Stimulated activated CD4-positive, alpha-beta T cell treated with anti-CD3 and anti-CD28 coated beads, Interleukin-15, amount 100 ng/mL, for 48 hours (primary cell): ENCODE results near the gene USF1.

Experiments used
- DNase-seq, 2 donors: peaks; one replicate each; pipeline ENCODE4 v3.0.0-alpha.2; 2020; ENCODE audit warnings: low read depth in 2 of 2

The USF1 gene

GRCh38 chr1:161045736-161046604, at the start of gene USF1:
TSS of gene USF1 (minus strand) at chr1:161045977. CDS start at chr1:161043275, 2,702 bp downstream.
- peak; percentile 80 to 89 for DNase-seq

- no peak for DNase-seq
Measured at GRCh38 chr1:161095230-161095629, 49.5 kb upstream of the USF1 start.

GRCh38 chr1:161094481-161094880, 48.7 kb upstream of the USF1 start:
- no peak for DNase-seq

GRCh38 chr1:161092621-161093028, 46.8 kb upstream of the USF1 start:
- peak; percentile 34 to 52 for DNase-seq

GRCh38 chr1:161091796-161092507, 46.2 kb upstream of the USF1 start:
- DNase-seq = no peak

GRCh38 chr1:161091093-161091492, 45.3 kb upstream of the USF1 start:
- no peak for DNase-seq

- no peak for DNase-seq
Measured at GRCh38 chr1:161090617-161091016, 44.8 kb upstream of the USF1 start.

GRCh38 chr1:161089938-161090337, 44.2 kb upstream of the USF1 start:
- DNase-seq = no peak

- no peak for DNase-seq
Measured at GRCh38 chr1:161089251-161089924, 43.6 kb upstream of the USF1 start, which contains the start of gene NECTIN4. TSS of gene NECTIN4 (minus strand) at chr1:161089558. CDS start at chr1:161089296, 262 bp downstream.

- DNase-seq = no peak
Measured at GRCh38 chr1:161088587-161089110, 42.9 kb upstream of the USF1 start.

GRCh38 chr1:161086457-161086856, 40.7 kb upstream of the USF1 start:
- DNase-seq = no peak

GRCh38 chr1:161085165-161085564, 39.4 kb upstream of the USF1 start:
- DNase-seq = no peak

- no peak for DNase-seq
Measured at GRCh38 chr1:161084597-161084988, 38.8 kb upstream of the USF1 start.

- no peak for DNase-seq
Measured at GRCh38 chr1:161083748-161084596, 38.2 kb upstream of the USF1 start.

- DNase-seq = no peak
Measured at GRCh38 chr1:161082996-161083747, 37.4 kb upstream of the USF1 start.

GRCh38 chr1:161082483-161082882, 36.7 kb upstream of the USF1 start:
- no peak for DNase-seq

GRCh38 chr1:161081519-161081918, 35.7 kb upstream of the USF1 start:
- no peak for DNase-seq

- no peak for DNase-seq
Measured at GRCh38 chr1:161080441-161081405, 34.9 kb upstream of the USF1 start.

- DNase-seq = no peak
Measured at GRCh38 chr1:161079436-161080110, 33.8 kb upstream of the USF1 start.
